Measurements from ENCODE around the gene RAD51B. TPM values are rescaled to one million over a fixed set of nuclear protein-coding genes. Genes with fewer than 3 reads are reported as not detected.
A peak's percentile ranks its signal among the peaks of the same experiment; 100 is the strongest.
"Not testable (repeated sequence)": the region's sequence is repeated elsewhere in the genome, so short reads cannot be mapped to it uniquely, and the experiment has no call there.

RAD51B gene
- polyA plus RNA-seq, 10 donors: 5.3 to 10.7 (median 7.5) TPM

DNA sequence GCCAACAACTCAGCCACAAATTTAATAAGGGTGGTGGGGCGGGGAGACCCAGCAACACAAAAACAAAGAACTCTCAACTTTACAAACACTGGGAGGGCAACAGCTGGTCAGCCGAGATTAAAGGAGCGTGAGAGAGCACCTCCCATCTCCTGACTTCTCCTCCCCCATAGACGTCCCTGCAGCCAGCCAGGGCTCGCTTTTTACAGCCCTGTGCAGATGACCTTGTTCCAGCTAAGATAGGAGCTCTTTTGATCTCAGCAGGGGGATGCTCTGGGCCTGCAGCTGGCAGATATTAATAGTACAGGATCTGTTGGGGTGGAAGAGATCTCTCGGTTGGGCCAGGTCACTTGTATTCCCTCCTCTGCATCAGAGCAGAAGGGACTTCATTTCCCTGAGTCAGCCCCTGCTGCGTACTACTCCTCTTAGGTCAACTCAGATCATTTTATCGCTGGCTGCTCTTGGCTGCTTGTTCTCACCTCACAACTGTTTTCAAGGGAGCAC is 475.8 kb downstream of the RAD51B start:
- DNase-seq: peak in 1 of 3 donors; percentile 68

DNA sequence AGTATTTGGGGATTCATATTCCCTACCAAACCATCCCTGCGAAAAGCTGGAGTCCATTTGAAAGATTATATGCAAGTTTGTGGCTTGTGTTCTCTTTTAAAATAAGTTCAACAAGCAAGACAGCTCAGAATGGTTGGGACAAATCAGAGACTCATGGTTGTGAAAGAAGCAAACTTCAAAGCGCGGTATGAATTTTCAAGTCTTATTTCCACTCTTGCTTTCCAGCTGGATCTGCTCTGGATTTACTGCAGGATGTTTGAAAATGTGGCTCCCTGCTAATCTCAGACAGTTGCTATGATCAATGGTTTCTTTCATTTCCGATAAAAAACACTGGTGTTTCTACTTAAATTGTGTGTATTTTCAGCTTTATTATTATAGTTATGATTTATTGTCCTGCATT is 477.5 kb downstream of the RAD51B start:
- DNase-seq: peak in 1 of 3 donors; percentile 73

DNA sequence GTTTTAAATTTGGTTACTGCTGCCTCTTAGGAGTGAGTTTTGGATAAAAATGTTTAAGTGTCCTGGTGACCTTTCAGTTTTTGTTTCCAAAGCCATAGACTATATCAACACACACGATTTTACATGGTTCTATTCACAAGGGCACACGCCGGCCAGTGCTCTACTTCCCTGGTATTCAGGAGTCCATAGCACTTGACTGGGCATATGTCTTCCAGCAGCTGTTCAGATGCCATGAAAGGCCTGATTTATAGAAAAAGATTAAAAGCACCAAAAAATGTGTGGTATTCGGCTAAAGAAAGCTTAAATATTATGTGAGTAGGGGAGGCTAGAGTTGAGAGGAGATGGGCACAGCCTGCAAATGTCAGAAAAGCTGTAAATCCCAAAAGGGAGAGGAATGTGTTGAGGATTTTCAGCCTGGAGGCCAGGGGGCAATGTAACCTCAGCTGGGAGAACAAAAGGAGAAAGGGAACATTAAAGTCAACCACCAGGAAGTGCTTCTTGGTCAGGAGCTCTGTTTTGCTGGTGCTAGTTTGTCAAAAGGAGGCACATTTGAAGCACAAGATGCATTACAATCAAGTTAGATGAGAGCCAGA is 478.4 kb downstream of the RAD51B start:
- DNase-seq: no peak

DNA sequence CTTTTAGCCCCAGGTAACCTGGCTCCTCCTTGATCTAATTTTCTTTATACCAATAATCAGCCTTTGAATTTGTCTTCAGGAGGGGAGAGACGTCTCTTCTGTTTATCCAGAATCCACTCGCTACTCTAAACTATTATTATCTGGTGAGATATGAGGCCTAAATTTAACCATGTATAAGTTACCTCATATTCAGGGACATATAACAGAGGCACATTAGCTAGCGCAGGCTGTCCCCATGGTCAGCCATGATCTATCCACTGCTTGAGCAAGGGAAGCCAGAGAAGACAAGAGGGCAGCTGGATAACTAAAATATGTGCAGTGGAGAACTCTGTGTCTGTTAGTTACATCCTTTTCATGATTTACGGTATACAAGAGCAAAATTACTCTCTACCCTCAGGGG is 481.0 kb downstream of the RAD51B start:
- DNase-seq: no peak

DNA sequence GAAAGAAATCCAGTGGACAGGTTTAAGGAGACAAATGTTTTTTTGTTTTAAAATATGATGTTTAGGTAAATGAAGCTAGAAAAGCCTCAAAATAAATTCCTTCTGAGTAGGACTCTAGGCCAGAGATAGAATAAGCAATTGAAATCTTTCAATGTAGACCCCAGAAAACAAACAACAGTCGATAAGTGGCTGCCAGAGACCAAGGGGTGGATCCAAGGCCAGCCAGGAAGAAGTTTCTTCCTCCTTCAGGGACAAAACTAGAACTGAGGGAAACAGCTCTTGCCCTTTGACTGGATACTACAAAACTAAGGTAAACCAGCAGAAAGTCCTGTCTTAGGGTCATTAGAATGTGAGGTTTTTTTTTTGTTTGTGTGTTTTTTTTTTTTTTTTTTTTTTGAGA is 481.6 kb downstream of the RAD51B start:
- no peak for DNase-seq

DNA sequence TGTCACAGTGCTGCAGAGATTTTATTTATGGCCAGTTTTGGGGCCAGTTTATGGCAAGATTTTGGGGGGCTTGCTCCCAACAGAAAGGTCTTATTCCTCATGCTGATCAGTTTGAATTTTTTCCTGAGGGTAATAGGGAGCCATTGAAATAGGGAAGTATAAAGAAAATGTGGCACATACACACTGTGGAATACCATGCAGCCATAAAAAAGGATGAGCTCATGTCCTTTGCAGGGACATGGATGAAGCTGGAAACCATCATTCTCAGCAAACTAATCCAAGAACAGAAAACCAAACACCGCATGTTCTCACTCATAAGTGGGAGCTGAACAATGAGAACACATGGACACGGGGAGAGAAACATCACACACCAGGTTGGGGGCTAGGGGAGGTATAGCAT is 483.4 kb downstream of the RAD51B start:
- not testable (repeated sequence) for DNase-seq

DNA sequence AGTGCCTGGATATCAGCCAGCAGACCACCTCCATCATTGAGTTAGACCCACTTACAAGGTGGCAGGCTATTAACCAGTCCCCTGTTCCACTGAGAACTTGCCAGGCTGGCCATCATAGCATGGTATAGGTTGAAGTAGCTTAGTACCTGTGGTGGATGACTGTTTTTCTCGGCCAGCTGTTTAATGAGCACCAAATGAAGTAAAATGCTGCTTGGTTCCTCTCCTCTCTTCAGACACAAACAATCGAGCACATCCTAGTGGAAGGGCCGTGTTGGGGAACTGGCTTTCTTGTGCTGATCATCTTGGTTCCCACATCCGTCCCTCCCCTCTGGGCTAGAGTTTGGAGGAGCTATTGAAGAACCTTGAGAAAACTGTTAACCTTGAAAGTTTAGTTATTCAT is 486.2 kb downstream of the RAD51B start:
- DNase-seq: no peak

DNA sequence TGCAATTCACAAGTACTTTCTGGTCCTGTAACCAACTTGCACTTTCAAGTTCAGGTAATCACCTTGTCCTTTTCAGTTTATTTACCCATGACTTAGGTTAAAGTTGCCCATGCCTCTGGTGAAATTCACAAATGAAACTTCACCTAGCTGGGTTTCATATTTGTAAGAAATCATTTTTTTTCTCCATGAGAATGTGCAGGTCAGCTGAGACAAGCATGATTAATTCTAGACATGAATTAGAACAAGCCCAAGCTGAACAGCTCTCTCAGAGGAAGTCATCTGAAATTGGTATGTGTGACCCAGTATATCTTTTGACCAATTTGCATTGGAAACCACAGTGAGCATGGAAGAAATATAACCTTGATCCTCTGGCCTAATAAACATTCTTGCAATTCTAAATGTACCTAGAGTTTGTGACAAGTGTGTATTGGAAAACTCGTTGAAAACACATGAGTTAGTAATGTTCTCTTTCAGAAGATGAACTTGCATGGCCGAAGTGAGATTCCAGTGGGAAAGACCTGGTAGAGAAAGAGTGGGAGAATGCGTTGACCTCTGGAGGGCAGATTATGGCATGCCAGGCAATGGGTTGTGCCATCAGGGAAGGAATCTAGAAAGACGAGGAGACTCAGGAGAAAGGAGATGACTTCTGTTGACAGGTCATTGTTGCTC is 486.8 kb downstream of the RAD51B start:
- no peak for DNase-seq

DNA sequence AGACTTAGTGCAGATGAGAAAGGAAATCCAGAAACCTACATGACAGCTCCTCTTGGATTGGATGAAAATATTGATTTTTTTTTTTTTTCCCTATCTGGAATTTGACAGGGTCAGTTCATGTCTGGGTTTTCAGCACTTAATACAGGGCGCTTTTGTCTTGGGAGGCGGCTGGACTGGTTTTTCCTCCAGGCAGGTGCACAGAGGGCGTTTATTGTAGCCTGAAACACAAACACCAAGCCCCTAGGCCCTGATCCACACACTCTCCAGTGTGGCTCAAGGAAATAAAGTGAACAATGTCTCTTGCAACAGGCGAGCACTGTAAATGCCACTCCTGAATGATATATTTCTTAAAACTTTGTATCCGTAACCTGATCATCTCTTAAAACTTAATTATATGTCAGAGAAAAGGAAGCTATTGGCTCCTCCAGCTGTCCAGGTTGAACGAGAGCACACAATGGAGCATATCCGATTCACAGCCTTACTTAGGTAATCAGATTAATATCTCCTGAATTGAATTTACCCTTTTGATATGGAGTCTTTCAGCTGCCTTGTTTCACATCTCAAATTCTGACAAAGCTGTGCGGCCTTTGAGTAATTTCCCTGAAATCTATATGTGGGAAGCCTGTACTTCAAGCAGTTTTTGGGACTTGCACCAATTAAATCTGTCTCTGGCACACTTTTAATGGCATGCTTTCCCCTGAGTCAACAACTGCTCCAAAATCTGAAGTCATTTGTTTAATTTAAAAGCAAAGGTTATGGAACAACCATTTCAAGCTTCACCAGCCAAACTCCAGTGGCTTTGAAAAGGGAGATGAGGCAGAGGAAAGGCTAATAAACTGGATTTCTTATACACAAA is 487.6 kb downstream of the RAD51B start:
- DNase-seq: peak in 2 of 3 donors; percentile 70 to 80

DNA sequence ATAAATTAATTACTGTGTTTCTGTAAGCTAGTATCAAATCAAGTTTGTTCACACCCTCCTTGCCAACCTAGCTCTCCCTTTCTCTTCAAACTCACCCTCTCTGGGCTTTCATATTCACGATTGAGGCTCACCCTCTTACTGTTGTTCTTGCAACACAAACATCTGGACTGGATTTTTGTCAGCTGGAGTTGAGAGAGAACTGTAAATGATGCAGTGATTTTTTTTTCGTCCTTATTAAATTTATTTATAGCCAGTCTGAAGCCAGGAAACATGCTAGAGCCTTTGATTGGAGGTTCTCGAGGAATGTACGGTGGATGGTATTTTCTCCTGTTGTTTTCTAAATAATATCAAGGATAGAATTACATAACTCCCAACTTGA is 488.2 kb downstream of the RAD51B start:
- peak; percentile 70 to 92 (median 80) for DNase-seq

DNA sequence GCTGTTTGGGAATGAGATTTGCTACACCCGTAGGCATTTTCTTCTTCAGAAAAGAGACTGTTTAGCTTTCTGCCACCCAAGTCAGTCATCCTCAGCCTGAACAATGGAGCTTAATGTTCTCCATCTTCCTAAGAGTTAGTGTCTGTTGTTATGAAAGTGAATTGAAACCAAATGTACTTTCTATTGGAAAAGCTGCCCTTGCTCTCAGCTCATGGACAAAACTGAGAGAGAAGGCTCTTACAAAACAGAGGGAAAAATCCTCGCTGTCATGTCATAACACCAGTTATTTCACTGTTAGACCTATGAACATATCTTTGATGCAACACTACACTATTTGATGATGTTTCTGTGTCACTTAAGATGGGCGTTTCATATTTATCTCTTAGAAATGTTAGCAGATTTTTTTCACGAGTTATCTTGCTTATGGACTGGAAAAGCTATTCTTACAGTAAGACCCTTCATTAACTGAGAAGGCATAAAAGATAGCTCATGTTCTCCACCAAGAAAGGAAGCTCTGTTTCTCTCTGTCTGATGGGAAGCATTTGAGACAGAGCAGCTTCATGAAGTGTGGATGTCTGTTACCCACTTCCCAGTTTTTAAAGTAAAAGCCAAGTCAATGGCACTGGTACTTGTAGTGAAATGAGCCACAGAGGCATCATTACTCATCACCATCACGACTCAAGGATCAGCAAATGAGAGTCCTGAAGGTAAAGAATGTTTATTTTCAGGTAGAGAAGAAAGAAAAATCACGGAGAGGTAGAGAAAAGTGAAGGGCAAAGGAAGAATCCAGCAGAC is 489.3 kb downstream of the RAD51B start:
- no peak for DNase-seq

DNA sequence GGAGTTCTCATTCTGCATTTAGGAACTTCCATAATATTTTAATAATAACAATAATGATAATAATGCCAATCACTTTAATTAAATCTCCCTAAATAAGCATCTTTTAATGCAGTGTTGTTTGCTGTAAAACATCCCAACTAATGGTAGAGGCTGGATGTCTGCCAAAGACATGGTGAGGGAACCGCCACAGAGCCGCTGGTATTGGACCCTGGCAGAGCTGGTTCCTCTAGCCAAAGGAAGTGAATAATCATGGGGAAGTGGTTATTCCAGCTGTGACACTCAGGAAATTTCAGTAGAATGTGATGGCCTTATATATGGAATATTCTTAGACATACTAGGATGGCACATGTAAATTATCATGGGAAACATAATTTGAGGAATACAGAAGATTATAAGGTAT is 490.0 kb downstream of the RAD51B start:
- DNase-seq: no peak

DNA sequence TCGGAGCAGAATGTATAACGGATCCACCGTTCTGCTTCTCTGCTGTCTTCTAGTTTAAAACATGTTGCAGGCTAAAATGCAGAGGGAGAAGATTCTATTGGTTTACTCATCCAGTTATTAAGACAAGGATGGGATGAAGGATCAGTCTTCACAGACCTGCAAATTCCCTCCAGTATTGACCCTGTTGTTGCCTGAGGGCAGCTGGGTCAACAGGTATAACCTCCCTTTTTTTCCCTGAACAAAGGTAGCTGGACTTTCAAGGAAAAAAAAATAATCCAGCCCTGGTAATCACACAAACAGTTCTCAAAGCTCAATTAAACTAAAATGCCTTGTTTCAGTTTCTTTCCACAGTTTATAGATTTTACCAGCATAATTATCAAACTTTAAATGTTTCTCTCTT is 492.7 kb downstream of the RAD51B start:
- DNase-seq: no peak

DNA sequence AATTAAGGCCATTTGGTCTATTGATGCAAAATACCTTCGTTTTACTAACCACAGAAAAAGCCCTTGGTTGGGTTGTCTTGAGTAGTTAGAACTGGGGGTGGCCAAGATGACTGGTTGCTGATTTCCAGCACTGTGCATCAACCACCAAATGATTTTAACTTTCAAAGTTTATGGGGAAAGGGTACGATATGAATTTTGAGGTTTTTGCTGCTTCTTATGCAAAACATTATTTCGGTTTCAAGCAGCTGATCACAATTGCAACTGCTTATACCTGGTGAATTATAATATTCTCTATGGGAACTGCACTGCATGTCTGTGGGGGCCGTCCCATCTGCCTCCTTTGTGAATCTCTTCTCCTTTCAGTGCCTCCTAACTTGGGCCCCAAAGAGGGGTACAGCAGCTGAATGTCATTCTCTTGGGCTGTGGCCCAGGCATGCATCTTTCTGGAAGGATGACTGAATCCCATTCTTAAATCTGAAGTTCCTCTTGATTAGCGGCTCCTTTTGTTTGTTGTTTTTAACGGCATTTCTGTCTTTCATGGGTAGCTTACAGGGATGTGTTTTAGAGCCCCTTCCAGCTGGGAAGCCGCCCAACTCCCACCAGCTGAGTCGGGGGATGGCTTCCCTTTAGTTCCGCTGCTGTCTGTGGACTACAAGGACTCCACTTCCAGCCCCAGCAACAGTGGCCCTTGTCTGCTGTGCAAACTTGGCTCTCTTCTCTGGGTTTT is 493.5 kb downstream of the RAD51B start:
- DNase-seq: no peak

DNA sequence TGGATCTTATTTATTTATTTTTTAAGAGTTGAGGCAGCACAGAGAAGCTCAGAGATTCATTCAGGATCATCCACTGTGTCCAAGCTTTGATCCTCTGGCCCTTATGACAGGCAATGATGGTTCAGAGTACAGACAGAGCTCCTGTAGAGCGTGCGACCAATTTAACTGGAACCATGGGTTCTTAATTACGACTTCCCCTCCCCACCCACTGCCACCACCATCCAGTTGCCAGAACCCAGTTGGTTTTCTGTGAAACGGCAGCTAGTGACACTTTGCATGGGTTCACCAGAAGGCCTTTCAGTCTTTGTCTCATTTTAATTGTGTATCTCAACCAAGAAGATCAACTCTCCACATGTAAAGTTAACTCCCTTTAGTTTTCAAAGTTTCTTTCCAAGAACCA is 495.1 kb downstream of the RAD51B start:
- DNase-seq: no peak

DNA sequence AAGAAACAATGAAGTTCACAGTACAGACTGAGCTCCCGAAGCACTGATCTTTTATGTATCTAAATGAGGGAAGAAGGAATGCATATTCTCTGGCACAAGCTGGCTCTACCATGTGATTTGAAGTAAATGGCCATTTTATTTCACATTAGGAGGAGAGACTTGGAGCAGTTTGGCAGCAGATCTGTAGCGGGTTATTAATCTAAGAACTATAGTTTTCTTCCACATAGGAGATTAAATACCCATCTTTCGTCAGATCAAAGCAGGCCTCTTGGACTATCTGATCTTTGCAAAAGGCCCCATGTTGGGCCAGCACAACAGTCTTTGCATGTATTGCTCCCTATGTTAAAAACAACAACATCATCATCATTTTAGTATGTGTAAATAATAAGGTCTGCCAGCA is 495.5 kb downstream of the RAD51B start:
- no peak for DNase-seq

DNA sequence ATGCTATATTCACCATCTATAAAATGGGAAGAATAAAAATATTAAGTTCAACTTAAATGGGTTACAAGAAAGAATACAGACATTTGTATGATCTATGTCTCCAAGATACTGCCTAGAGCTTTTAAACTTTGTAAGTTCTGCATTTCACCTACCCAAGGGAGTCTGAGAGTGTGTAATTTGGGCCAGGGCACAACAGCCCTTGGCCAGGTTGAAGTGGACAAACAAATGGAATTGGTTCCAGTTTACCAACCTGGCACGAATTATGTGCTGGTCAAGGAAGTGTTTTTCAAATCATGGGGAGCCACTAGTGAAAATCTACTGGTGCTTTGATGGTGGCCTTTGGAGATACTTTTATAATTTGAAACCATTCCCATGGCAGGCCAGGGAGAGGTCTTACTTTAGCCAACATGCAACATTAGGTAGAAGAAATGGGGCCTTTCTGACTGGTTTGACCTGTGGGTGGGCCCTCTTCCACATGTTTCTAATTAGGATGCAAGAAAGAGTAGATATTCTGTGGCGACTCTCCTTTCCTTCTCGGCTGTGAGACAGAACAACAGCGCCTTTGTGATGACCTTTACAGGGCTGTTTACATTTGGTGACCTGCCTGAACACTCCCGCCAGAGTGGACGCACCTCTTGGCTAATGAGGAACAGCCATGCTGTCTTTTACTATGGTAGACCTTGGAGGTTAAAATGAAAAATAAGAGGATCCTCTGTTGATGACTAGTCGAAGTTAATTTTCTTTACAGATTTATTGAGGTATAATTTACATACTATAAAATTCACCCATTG is 496.7 kb downstream of the RAD51B start:
- no peak for DNase-seq

DNA sequence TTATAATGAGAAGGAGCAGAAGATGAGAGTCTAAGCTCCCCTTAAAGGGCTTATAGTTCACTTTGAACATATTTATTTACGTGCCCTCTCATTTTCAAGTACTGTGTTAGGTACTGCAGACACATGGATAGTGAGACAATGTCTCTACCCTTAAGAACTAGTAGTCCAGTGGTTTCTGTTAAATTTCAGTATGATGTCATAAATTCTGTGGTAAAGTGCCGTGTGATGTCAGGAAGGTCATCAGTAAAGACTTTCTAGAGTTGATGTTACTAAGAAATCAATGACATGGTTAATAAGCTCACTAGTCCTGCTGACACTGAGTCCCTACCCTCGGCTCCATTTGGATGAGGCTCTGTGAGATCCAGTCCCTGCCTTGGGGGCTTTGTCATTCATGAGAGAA is 497.7 kb downstream of the RAD51B start:
- no peak for DNase-seq

DNA sequence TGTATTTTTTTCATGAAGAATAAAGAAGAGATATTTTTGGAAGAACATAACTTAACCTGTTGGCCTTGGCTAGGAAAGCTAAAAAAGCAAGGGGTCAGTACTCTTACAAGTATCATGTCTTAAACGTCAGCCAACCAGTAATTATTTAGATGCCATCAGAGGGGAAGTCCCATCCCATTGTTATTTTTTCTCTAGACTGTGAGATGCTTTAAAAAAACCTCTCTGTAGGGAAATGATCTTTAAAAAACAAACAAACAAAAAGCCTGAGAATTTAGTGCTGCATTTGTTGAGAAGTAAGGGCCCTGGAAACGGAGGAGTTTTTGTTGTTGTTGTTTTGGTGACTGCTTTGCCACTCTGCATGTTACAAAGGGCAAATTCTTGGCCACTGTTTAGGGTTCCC is 499.2 kb downstream of the RAD51B start:
- no peak for DNase-seq

DNA sequence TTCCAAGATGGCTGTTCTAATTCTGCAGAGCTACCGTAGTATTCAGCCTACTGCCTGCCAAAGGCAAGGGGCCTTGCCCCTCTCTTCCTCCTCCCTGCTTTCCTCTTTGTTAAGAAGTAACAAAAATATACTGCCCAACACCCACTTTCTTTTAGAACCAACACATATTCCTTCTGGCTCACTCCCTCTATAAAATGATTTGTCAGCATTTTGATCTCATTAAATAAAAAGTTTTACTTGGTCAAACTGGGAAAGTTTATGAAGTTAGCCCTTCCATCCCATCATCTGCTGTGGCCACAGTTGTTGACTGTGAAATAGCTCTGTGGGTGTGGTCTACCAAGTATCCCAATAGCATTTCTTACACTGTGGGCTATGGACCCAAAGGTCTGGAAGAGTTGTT is 500.9 kb downstream of the RAD51B start:
- DNase-seq: no peak

Measured in muscle of back (tissue), 11 donors.